Muscle of arm (tissue), 14 donors: ENCODE measurements around the gene ODAD2. TPM values are rescaled to one million over a fixed set of nuclear protein-coding genes. Genes with fewer than 3 reads are reported as not detected.
"Not testable (repeated sequence)": the region's sequence is repeated elsewhere in the genome, so short reads cannot be mapped to it uniquely, and the experiment has no call there.

ENCODE experiments used
- DNase-seq: peaks from one replicate; pipeline ENCODE4 v3.0.0-alpha.2; 2013
- long read RNA-seq, 11 donors: transcript quantifications; one replicate each; lab custom pipeline, GENCODE V29; 2026
- polyA plus RNA-seq, 12 donors: library from polyadenylated mRNA; unstranded; fragments of 120-200 nt; gene quantifications; one replicate each; pipeline ENCODE4 v1.2.1, GENCODE V29; 2013; ENCODE audit not compliant: insufficient read length in 12 of 12

The ODAD2 gene
- polyA plus RNA-seq: 1 to 10 TPM in 5 of 12 donors, under 1 TPM in 5, not detected in 2; 0.37 to 1.6 (median 0.98) TPM
- long read RNA-seq, donor 1: 0 reads
- long read RNA-seq, donor 2: 0 reads
- long read RNA-seq, donor 3: 0 reads
- long read RNA-seq, donor 4: 0 reads
- long read RNA-seq, donor 5: 0 reads
- long read RNA-seq, donor 6: 0 reads
- long read RNA-seq, donor 7: 0 reads
- long read RNA-seq, donor 8: 0 reads
- long read RNA-seq, donor 9: 0 reads
- long read RNA-seq, donor 10, partial matches to known transcripts: 0 of 1 reads
- long read RNA-seq, donor 10, other reads (novel, unspliced or antisense): 0 of 1 reads
- long read RNA-seq, donor 11: 0 reads

- DNase-seq: peak; percentile 19
Measured at GRCh38 chr10:27998954-27999275, at the start of gene ODAD2. Gene ODAD2, minus strand, starts transcription at chr10:27999079. Its CDS starts 3,937 bp downstream, at chr10:27995142.

GRCh38 chr10:28047061-28047460 is 48.2 kb upstream of the ODAD2 start:
- DNase-seq: no peak

- no peak for DNase-seq
Measured at GRCh38 chr10:28046579-28046978, 47.7 kb upstream of the ODAD2 start.

GRCh38 chr10:28043941-28044340 is 45.1 kb upstream of the ODAD2 start:
- no peak for DNase-seq

GRCh38 chr10:28036587-28036986 is 37.7 kb upstream of the ODAD2 start:
- DNase-seq: no peak

- no peak for DNase-seq
Measured at GRCh38 chr10:28020993-28021982, 22.4 kb upstream of the ODAD2 start.

- DNase-seq: no peak
Measured at GRCh38 chr10:28020080-28020860, 21.4 kb upstream of the ODAD2 start.

- DNase-seq: no peak
Measured at GRCh38 chr10:28014651-28015050, 15.8 kb upstream of the ODAD2 start.

- no peak for DNase-seq
Measured at GRCh38 chr10:28012990-28013515, 14.2 kb upstream of the ODAD2 start.

- no peak for DNase-seq
Measured at GRCh38 chr10:28010821-28011220, 11.9 kb upstream of the ODAD2 start.

- DNase-seq: no peak
Measured at GRCh38 chr10:28008054-28008453, 9.2 kb upstream of the ODAD2 start.

GRCh38 chr10:28001353-28001752 is 2.5 kb upstream of the ODAD2 start:
- no peak for DNase-seq

GRCh38 chr10:27998178-27998953 is 513 bp downstream of the ODAD2 start:
- DNase-seq: peak; percentile 57

GRCh38 chr10:27997865-27998177 is 1.1 kb downstream of the ODAD2 start:
- DNase-seq: no peak

GRCh38 chr10:27995311-27995710 is 3.6 kb downstream of the ODAD2 start:
- DNase-seq: no peak

- DNase-seq: not testable (repeated sequence)
Measured at GRCh38 chr10:27989357-27989756, 9.5 kb downstream of the ODAD2 start.

- DNase-seq: no peak
Measured at GRCh38 chr10:27986821-27987220, 12.1 kb downstream of the ODAD2 start.

- DNase-seq: no peak
Measured at GRCh38 chr10:27982875-27983543, 15.9 kb downstream of the ODAD2 start.

- no peak for DNase-seq
Measured at GRCh38 chr10:27981744-27982143, 17.1 kb downstream of the ODAD2 start.

GRCh38 chr10:27970795-27971194 is 28.1 kb downstream of the ODAD2 start:
- DNase-seq: not testable (repeated sequence)

- DNase-seq: not testable (repeated sequence)
Measured at GRCh38 chr10:27969931-27970330, 28.9 kb downstream of the ODAD2 start.
